ENCODE results near the gene RANBP17.
"Not testable (repeated sequence)": the region's sequence is repeated elsewhere in the genome, so short reads cannot be mapped to it uniquely, and the experiment has no call there.

RANBP17 gene

GRCh38 chr5:171250738-171251137 lies 388.9 kb downstream of the RANBP17 start:
- no peak for DNase-seq (ENCODE audit: low spot score)

GRCh38 chr5:171251519-171251918 lies 389.7 kb downstream of the RANBP17 start:
- no peak for DNase-seq (ENCODE audit: low spot score)

- DNase-seq (ENCODE audit: low spot score): no peak
These were observed 390.9 kb downstream of the RANBP17 start for GRCh38 chr5:171252674-171253073.

GRCh38 chr5:171258737-171259415 lies 397.1 kb downstream of the RANBP17 start:
- no peak for DNase-seq (ENCODE audit: low spot score)

- no peak for DNase-seq (ENCODE audit: low spot score)
These were observed 399.5 kb downstream of the RANBP17 start for GRCh38 chr5:171261361-171261760.

GRCh38 chr5:171261904-171262303 lies 400.1 kb downstream of the RANBP17 start:
- no peak for DNase-seq (ENCODE audit: low spot score)

- DNase-seq (ENCODE audit: low spot score): no peak
These were observed 401.4 kb downstream of the RANBP17 start for GRCh38 chr5:171263181-171263580.

GRCh38 chr5:171264843-171265242 lies 403.0 kb downstream of the RANBP17 start:
- DNase-seq (ENCODE audit: low spot score): no peak

GRCh38 chr5:171268700-171269620 lies 407.1 kb downstream of the RANBP17 start:
- no peak for DNase-seq (ENCODE audit: low spot score)

- DNase-seq (ENCODE audit: low spot score): peak; percentile 16
These were observed 407.9 kb downstream of the RANBP17 start for GRCh38 chr5:171269717-171270116.

- no peak for DNase-seq (ENCODE audit: low spot score)
These were observed 408.3 kb downstream of the RANBP17 start for GRCh38 chr5:171270136-171270535.

GRCh38 chr5:171271798-171272197 lies 410.0 kb downstream of the RANBP17 start:
- DNase-seq (ENCODE audit: low spot score): no peak

GRCh38 chr5:171272996-171273970 lies 411.5 kb downstream of the RANBP17 start:
- DNase-seq (ENCODE audit: low spot score): peak; percentile 8

GRCh38 chr5:171275841-171276544 lies 414.2 kb downstream of the RANBP17 start:
- no peak for DNase-seq (ENCODE audit: low spot score)

GRCh38 chr5:171283753-171284152 lies 421.9 kb downstream of the RANBP17 start:
- DNase-seq (ENCODE audit: low spot score): no peak

GRCh38 chr5:171285465-171285864 lies 423.6 kb downstream of the RANBP17 start:
- DNase-seq (ENCODE audit: low spot score): no peak

- no peak for DNase-seq (ENCODE audit: low spot score)
These were observed 426.2 kb downstream of the RANBP17 start for GRCh38 chr5:171288066-171288465.

GRCh38 chr5:171291371-171291770 lies 429.6 kb downstream of the RANBP17 start:
- DNase-seq (ENCODE audit: low spot score): no peak

- no peak for DNase-seq (ENCODE audit: low spot score)
These were observed 433.5 kb downstream of the RANBP17 start for GRCh38 chr5:171295299-171295698.

GRCh38 chr5:171295801-171296200 lies 434.0 kb downstream of the RANBP17 start:
- DNase-seq (ENCODE audit: low spot score): no peak

GRCh38 chr5:171297941-171298340 lies 436.1 kb downstream of the RANBP17 start:
- DNase-seq (ENCODE audit: low spot score): not testable (repeated sequence)

All from LoVo (cell line).